Activated B cell treated with CpG ODN at 0.5 μM for 24 hours (primary cell): Measurements from ENCODE around the gene ARMCX2. TPM values are rescaled to one million over a fixed set of nuclear protein-coding genes. Genes with fewer than 3 reads are reported as not detected.
A peak's percentile ranks its signal among the peaks of the same experiment; 100 is the strongest.

Source experiments
- ATAC-seq: fragments of 200-7000 bp; cut with Tn5 transposase; one replicate; pipeline ENCODE4 v1.10.0; 2021; ENCODE audit warnings: low read depth, mild to moderate bottlenecking, moderate library complexity
- CTCF ChIA-PET: fragments of 350-600 bp; sonication (Branson Sonifier 250); formaldehyde crosslinking; loops from one replicate; lab custom pipeline; 2021; ENCODE audit warnings: antibody characterized with exemption; lab: Charles Lee
- POLR2A ChIA-PET: fragments of 350-600 bp; sonication (Branson Sonifier 250); formaldehyde crosslinking; loops from one replicate; lab custom pipeline; 2021; ENCODE audit warnings: antibody characterized with exemption; lab: Charles Lee
- DNase-seq: peaks from one replicate; pipeline ENCODE4 v3.0.0; 2022
- H3K27ac Mint-ChIP-seq: one replicate; pipeline ENCODE4 v1.8.0; 2020; ENCODE audit warnings: mixed read lengths
- H3K27me3 Mint-ChIP-seq: one replicate; pipeline ENCODE4 v1.8.0; 2021; ENCODE audit warnings: mixed read lengths
- H3K36me3 Mint-ChIP-seq: one replicate; pipeline ENCODE4 v1.8.0; 2021; ENCODE audit warnings: low read depth, mixed read lengths
- H3K4me1 Mint-ChIP-seq: one replicate; pipeline ENCODE4 v1.8.0; 2021; ENCODE audit warnings: mixed read lengths
- H3K4me3 Mint-ChIP-seq: one replicate; pipeline ENCODE4 v1.8.0; 2020; ENCODE audit warnings: mild to moderate bottlenecking, mixed read lengths
- H3K9me3 Mint-ChIP-seq: one replicate; pipeline ENCODE4 v1.8.0; 2020; ENCODE audit warnings: mixed read lengths
- CTCF ChIP-seq: fragments of 200-600 bp; IDR thresholded peaks from one replicate; pipeline ENCODE4 v1.8.0; 2022; ENCODE audit warnings: antibody characterized with exemption, mild to moderate bottlenecking
- intact Hi-C: fragments of 100-400 bp; cut with micrococcal nuclease; formaldehyde crosslinking; loops from one replicate; pipeline ENCODE4 v1.15.1; 2024
- total RNA-seq: library from RNA; stranded (reverse); gene quantifications from 2 replicates; pipeline ENCODE4 v1.2.3, GENCODE V29; 2022

ARMCX2 gene
- total RNA-seq, 1 donor from 2014 or later, result 11.2 TPM

- intact Hi-C loops, result no loop called here
- Mint-ChIP-seq H3K27me3 (no peaks in the 10 kb centered on the region), H3K4me1 (peaks cover 2% of the 10 kb centered on the region), H3K36me3 (no peaks in the 10 kb centered on the region), H3K9me3 (no peaks in the 10 kb centered on the region), H3K27ac (no peak overlapping the region), H3K4me3 (no peak overlapping the region)
- no peak for DNase-seq
- no peak for ATAC-seq
- CTCF ChIA-PET, result no interaction called here
- no peak for TF ChIP-seq CTCF
- POLR2A ChIA-PET, result no interaction called here
These were observed 17.6 kb downstream of the ARMCX2 start for GRCh38 chrX:101642093-101642492.

- Mint-ChIP-seq H3K9me3 (no peaks in the 10 kb centered on the region), H3K4me3 (no peak overlapping the region), H3K36me3 (no peaks in the 10 kb centered on the region), H3K4me1 (peaks cover 2% of the 10 kb centered on the region), H3K27ac (no peak overlapping the region), H3K27me3 (no peaks in the 10 kb centered on the region)
- CTCF ChIA-PET, result no interaction called here
- DNase-seq (no peak), ATAC-seq (no peak)
- TF ChIP-seq CTCF, result no peak
- intact Hi-C loops, result no loop called here
- POLR2A ChIA-PET, result no interaction called here
These were observed 20.1 kb downstream of the ARMCX2 start for GRCh38 chrX:101639583-101639982.

GRCh38 chrX:101619364-101619763, 40.3 kb downstream of the ARMCX2 start:
- Mint-ChIP-seq H3K36me3 (peaks cover 14% of the 10 kb centered on the region), H3K9me3 (no peaks in the 10 kb centered on the region), H3K27ac (no peak overlapping the region), H3K4me3 (peak overlapping the region; percentile 19), H3K4me1 (peaks cover 17% of the 10 kb centered on the region), H3K27me3 (no peaks in the 10 kb centered on the region)
- ChIA-PET CTCF (no interaction called here), POLR2A (no interaction called here)
- intact Hi-C loops, result loop anchor here (5.0 kb wide), 3 partner anchors 138 to 202 kb away; no protein-coding TSS in a partner anchor
- TF ChIP-seq CTCF, result no peak
- no peak for DNase-seq
- no peak for ATAC-seq

GRCh38 chrX:101617211-101618191, 42.1 kb downstream of the ARMCX2 start, which contains the start of gene ARMCX6:
Gene ARMCX6 (minus strand): TSS chrX:101618000. CDS start chrX:101616620, 1,380 bp downstream.
- ATAC-seq (peak; percentile 86), DNase-seq (peak; percentile 60)
- Mint-ChIP-seq H3K36me3 (peaks cover 8% of the 10 kb centered on the region), H3K4me1 (peaks cover 4% of the 10 kb centered on the region), H3K27me3 (no peaks in the 10 kb centered on the region), H3K9me3 (no peaks in the 10 kb centered on the region), H3K27ac (peak within 1 kb of the TSS; percentile 91), H3K4me3 (peak within 1 kb of the TSS; percentile 91)
- CTCF ChIA-PET, result no interaction called here
- intact Hi-C loops, result loop anchor here (5.0 kb wide), 3 partner anchors 140 to 200 kb away; no protein-coding TSS in a partner anchor
- TF ChIP-seq CTCF, result no peak
- POLR2A ChIA-PET, result interaction anchor here (0.5 to 1.1 kb wide), 3 partner anchors 200 to 314 kb away, joined by 3 to 7 read pairs (median 3); partner anchors contain the start of gene ZMAT1

- POLR2A ChIA-PET, result no interaction called here
- no peak overlapping the region for H3K4me3 Mint-ChIP-seq
- no peak overlapping the region for H3K27ac Mint-ChIP-seq
- no peaks in the 10 kb centered on the region for H3K4me1 Mint-ChIP-seq
- H3K27me3 Mint-ChIP-seq, result no peaks in the 10 kb centered on the region
- ATAC-seq (no peak), DNase-seq (no peak)
- TF ChIP-seq CTCF, result no peak
- no peaks in the 10 kb centered on the region for H3K36me3 Mint-ChIP-seq
- H3K9me3 Mint-ChIP-seq, result no peaks in the 10 kb centered on the region
- intact Hi-C loops, result no loop called here
- CTCF ChIA-PET, result no interaction called here
These were observed 53.9 kb downstream of the ARMCX2 start for GRCh38 chrX:101605728-101606127.
